Activated CD8-positive, alpha-beta memory T cell treated with anti-CD3 and anti-CD28 coated beads, Interleukin-2, amount 10 ng/mL, durations not matched to agents 7 days and 5 days (primary cell): Measurements from ENCODE around the gene SLC16A7. TPM values are rescaled to one million over a fixed set of nuclear protein-coding genes. Genes with fewer than 3 reads are reported as not detected.
"Not testable (repeated sequence)": the region's sequence is repeated elsewhere in the genome, so short reads cannot be mapped to it uniquely, and the experiment has no call there.

Experiments
- ATAC-seq: fragments of 150-1000 bp; cut with Tn5 transposase; one replicate; pipeline ENCODE4 v1.10.0; 2021; ENCODE audit warnings: moderate library complexity
- CTCF ChIA-PET: fragments of 350-600 bp; sonication (Branson Sonifier 250); formaldehyde crosslinking; loops from one replicate; lab custom pipeline; 2021; ENCODE audit warnings: antibody characterized with exemption; lab: Charles Lee
- DNase-seq: peaks from one replicate; pipeline ENCODE4 v3.0.0-alpha.2; 2020
- H3K27ac Mint-ChIP-seq: one replicate; pipeline ENCODE4 v1.8.0; 2021; ENCODE audit warnings: mild to moderate bottlenecking, mixed read lengths
- H3K27me3 Mint-ChIP-seq: one replicate; pipeline ENCODE4 v1.8.0; 2021; ENCODE audit warnings: mixed read lengths
- H3K36me3 Mint-ChIP-seq: one replicate; pipeline ENCODE4 v1.8.0; 2021; ENCODE audit warnings: mild to moderate bottlenecking, mixed read lengths
- H3K4me1 Mint-ChIP-seq: one replicate; pipeline ENCODE4 v1.8.0; 2021; ENCODE audit warnings: mixed read lengths
- H3K4me3 Mint-ChIP-seq: one replicate; pipeline ENCODE4 v1.8.0; 2021; ENCODE audit warnings: mild to moderate bottlenecking, moderate library complexity, mixed read lengths
- H3K9me3 Mint-ChIP-seq: one replicate; pipeline ENCODE4 v1.8.0; 2022; ENCODE audit warnings: low read depth, mixed read lengths
- total RNA-seq, 2 experiments: library from RNA; stranded (reverse); gene quantifications; one replicate each; pipeline ENCODE4 v1.2.3, GENCODE V29; 2021

SLC16A7 gene
- total RNA-seq, 2 experiments from 2014 or later: 14.5 to 18.3 TPM

DNA sequence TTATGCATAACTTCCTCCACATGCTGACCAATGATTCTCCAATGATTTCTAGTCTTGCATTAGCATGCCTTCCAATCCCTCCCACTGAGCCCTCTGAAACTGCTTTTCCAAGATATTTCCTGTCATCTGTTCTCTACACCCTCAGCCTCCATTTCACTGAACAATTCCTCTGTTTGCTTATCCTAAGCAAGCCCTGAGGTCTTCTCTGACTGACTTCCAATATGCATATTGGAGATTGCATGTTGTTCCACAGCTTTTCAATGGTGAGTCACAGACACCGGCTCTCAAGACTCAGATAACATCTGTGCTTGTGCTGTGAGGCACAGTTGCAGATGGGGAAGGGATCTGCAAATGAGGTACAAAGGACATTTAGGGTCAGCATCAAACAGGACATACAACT is 141.0 kb downstream of the SLC16A7 start:
- H3K36me3 Mint-ChIP-seq: peaks cover 3% of the 10 kb centered on the region
- no peaks in the 10 kb centered on the region for H3K9me3 Mint-ChIP-seq
- no peak for DNase-seq
- H3K27me3 Mint-ChIP-seq: no peaks in the 10 kb centered on the region
- no peak overlapping the region for H3K27ac Mint-ChIP-seq
- CTCF ChIA-PET: no interaction called here
- no peak for ATAC-seq
- no peaks in the 10 kb centered on the region for H3K4me1 Mint-ChIP-seq
- no peak overlapping the region for H3K4me3 Mint-ChIP-seq

DNA sequence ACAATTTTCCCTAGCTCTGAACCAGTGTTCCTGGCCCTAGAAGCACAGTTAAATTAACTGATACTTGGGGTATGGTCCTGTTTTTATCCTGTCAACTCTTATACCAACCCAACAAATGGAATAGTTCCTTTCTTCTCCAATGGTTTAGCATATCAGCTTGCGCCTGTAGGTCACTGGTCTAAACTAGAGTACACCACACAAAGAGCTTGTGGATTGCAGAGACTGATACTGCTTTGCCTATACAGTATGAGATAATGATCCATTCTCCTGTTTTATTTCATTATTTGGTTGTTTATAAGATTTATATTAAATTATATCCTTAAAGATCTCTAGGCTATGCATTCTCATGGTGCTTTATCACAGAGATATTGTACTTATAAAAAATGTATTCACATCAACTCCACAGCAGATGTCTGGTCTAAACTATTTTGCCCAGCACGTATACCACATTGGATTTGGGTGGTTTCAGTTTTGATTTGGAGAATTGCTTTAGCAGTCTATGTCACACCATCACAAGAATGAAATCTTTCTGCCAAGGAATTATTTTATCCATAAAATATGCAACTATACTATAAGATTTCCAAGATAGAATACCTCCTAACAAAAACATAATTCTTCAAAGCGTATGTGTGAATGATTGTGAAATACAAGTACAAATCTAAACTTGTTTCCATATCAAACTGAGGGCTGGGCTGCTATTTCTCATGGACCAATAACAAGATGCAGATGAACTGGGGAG is 142.1 kb downstream of the SLC16A7 start:
- CTCF ChIA-PET: no interaction called here
- Mint-ChIP-seq H3K4me3 (no peak overlapping the region), H3K9me3 (no peaks in the 10 kb centered on the region), H3K27ac (no peak overlapping the region), H3K36me3 (peaks cover 3% of the 10 kb centered on the region), H3K4me1 (no peaks in the 10 kb centered on the region), H3K27me3 (no peaks in the 10 kb centered on the region)
- ATAC-seq (peak; percentile 42), DNase-seq (no peak)

- Mint-ChIP-seq H3K9me3 (peaks cover 3% of the 10 kb centered on the region), H3K27me3 (no peaks in the 10 kb centered on the region), H3K27ac (no peak overlapping the region), H3K4me3 (no peak overlapping the region), H3K36me3 (peaks cover 4% of the 10 kb centered on the region), H3K4me1 (no peaks in the 10 kb centered on the region)
- CTCF ChIA-PET: no interaction called here
- ATAC-seq (no peak), DNase-seq (no peak)
Observed at GRCh38 chr12:59742841-59743240, 147.0 kb downstream of the SLC16A7 start.

- CTCF ChIA-PET: no interaction called here
- no peaks in the 10 kb centered on the region for H3K27me3 Mint-ChIP-seq
- DNase-seq (no peak), ATAC-seq (no peak)
- no peak overlapping the region for H3K4me3 Mint-ChIP-seq
- H3K27ac Mint-ChIP-seq: no peak overlapping the region
- H3K4me1 Mint-ChIP-seq: no peaks in the 10 kb centered on the region
- peaks cover 6% of the 10 kb centered on the region for H3K36me3 Mint-ChIP-seq
- H3K9me3 Mint-ChIP-seq: peaks cover 4% of the 10 kb centered on the region
Observed at GRCh38 chr12:59744564-59744963, 148.7 kb downstream of the SLC16A7 start.

GRCh38 chr12:59751091-59751490 is 155.3 kb downstream of the SLC16A7 start:
- ATAC-seq, CTCF ChIA-PET, H3K27ac Mint-ChIP-seq, H3K4me1 Mint-ChIP-seq, H3K4me3 Mint-ChIP-seq, DNase-seq, H3K27me3 Mint-ChIP-seq, H3K9me3 Mint-ChIP-seq, H3K36me3 Mint-ChIP-seq: not testable (repeated sequence)

GRCh38 chr12:59761542-59761941 is 165.7 kb downstream of the SLC16A7 start:
- Mint-ChIP-seq H3K27me3 (no peaks in the 10 kb centered on the region), H3K9me3 (no peaks in the 10 kb centered on the region), H3K27ac (no peak overlapping the region), H3K4me3 (no peak overlapping the region), H3K4me1 (peaks cover 2% of the 10 kb centered on the region), H3K36me3 (peaks cover 4% of the 10 kb centered on the region)
- DNase-seq: no peak
- no peak for ATAC-seq
- CTCF ChIA-PET: no interaction called here

DNA sequence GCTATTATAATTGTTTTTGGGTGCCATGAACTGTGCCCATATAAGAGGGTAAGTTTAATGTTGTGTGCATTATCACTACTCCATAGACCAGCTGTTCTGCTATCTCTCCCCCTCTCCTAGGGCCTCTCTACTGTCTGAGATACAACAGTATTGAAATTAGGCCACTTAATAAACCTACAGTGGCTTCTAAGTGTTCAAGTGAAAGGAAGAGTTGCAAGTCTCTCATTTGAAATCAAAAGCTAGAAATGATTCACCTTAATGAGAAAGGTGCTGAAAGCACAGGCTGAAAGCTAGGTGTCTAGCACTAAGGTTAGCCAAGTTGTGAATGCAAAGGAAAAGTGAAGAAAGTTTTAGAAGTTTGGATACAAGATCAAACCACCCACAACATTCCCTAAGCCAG is 168.0 kb downstream of the SLC16A7 start:
- no peak for ATAC-seq
- peaks cover 11% of the 10 kb centered on the region for H3K36me3 Mint-ChIP-seq
- no peaks in the 10 kb centered on the region for H3K27me3 Mint-ChIP-seq
- H3K4me3 Mint-ChIP-seq: no peak overlapping the region
- H3K9me3 Mint-ChIP-seq: no peaks in the 10 kb centered on the region
- no peak overlapping the region for H3K27ac Mint-ChIP-seq
- CTCF ChIA-PET: no interaction called here
- DNase-seq: no peak
- peaks cover 2% of the 10 kb centered on the region for H3K4me1 Mint-ChIP-seq

DNA sequence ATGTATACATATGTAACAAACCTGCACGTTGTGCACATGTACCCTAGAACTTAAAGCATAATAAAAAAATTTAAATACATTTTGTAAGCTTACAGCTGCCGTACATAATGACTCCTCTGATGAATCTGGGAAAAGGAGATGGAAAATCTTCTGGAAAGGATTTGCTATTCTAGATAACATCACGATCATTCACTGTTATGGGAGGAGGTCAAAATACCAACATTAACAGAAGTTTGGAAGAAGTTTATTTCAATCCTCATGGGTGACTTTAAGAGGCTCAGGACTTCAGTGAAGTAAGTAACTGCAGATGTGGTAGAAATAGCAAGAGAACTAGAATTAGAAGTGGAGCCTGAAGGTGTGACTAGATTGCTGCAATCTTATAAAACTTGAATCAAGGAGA is 172.2 kb downstream of the SLC16A7 start:
- no peaks in the 10 kb centered on the region for H3K9me3 Mint-ChIP-seq
- CTCF ChIA-PET: no interaction called here
- peaks cover 11% of the 10 kb centered on the region for H3K36me3 Mint-ChIP-seq
- H3K27me3 Mint-ChIP-seq: no peaks in the 10 kb centered on the region
- H3K4me3 Mint-ChIP-seq: no peak overlapping the region
- DNase-seq (no peak), ATAC-seq (no peak)
- H3K27ac Mint-ChIP-seq: no peak overlapping the region
- H3K4me1 Mint-ChIP-seq: peaks cover 2% of the 10 kb centered on the region

- H3K9me3 Mint-ChIP-seq: no peaks in the 10 kb centered on the region
- no peaks in the 10 kb centered on the region for H3K27me3 Mint-ChIP-seq
- DNase-seq: no peak
- no peak overlapping the region for H3K27ac Mint-ChIP-seq
- peaks cover 6% of the 10 kb centered on the region for H3K36me3 Mint-ChIP-seq
- CTCF ChIA-PET: no interaction called here
- ATAC-seq: no peak
- H3K4me3 Mint-ChIP-seq: no peak overlapping the region
- no peaks in the 10 kb centered on the region for H3K4me1 Mint-ChIP-seq
Observed at GRCh38 chr12:59780605-59781135, 184.8 kb downstream of the SLC16A7 start.

GRCh38 chr12:59787610-59788009 is 191.8 kb downstream of the SLC16A7 start:
- H3K27me3 Mint-ChIP-seq: no peaks in the 10 kb centered on the region
- no peaks in the 10 kb centered on the region for H3K4me1 Mint-ChIP-seq
- peaks cover 4% of the 10 kb centered on the region for H3K9me3 Mint-ChIP-seq
- H3K27ac Mint-ChIP-seq: no peak overlapping the region
- CTCF ChIA-PET: no interaction called here
- DNase-seq (no peak), ATAC-seq (no peak)
- H3K4me3 Mint-ChIP-seq: no peak overlapping the region
- H3K36me3 Mint-ChIP-seq: peaks cover 7% of the 10 kb centered on the region

DNA sequence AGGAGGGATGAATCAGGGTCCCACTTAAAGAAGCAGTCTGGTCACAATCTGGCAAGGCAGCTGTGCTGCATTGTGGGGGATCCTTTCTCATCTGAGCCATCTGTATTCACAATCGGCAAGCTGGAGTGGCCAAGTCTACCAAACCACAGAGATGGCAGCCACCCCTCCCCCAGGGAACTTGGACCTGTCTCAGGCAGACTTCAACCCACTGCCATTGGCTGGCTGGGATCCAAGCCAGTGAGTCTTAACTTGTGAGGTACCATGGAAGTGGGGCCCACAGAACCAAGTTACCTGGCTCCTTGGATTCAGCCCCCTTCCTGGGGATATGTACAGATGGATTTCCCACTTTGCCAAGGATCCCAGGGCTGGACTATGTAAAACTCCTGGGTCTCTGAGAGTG is 196.8 kb downstream of the SLC16A7 start:
- H3K27me3 Mint-ChIP-seq: no peaks in the 10 kb centered on the region
- H3K36me3 Mint-ChIP-seq: peaks cover 16% of the 10 kb centered on the region
- H3K27ac Mint-ChIP-seq: no peak overlapping the region
- H3K4me1 Mint-ChIP-seq: no peaks in the 10 kb centered on the region
- DNase-seq (no peak), ATAC-seq (no peak)
- peaks cover 12% of the 10 kb centered on the region for H3K9me3 Mint-ChIP-seq
- CTCF ChIA-PET: no interaction called here
- no peak overlapping the region for H3K4me3 Mint-ChIP-seq

GRCh38 chr12:59803735-59804134 is 207.9 kb downstream of the SLC16A7 start:
- Mint-ChIP-seq H3K4me1 (no peaks in the 10 kb centered on the region), H3K4me3 (no peak overlapping the region), H3K27ac (no peak overlapping the region), H3K9me3 (no peaks in the 10 kb centered on the region), H3K27me3 (no peaks in the 10 kb centered on the region), H3K36me3 (no peaks in the 10 kb centered on the region)
- ATAC-seq (no peak), DNase-seq (no peak)
- CTCF ChIA-PET: no interaction called here

DNA sequence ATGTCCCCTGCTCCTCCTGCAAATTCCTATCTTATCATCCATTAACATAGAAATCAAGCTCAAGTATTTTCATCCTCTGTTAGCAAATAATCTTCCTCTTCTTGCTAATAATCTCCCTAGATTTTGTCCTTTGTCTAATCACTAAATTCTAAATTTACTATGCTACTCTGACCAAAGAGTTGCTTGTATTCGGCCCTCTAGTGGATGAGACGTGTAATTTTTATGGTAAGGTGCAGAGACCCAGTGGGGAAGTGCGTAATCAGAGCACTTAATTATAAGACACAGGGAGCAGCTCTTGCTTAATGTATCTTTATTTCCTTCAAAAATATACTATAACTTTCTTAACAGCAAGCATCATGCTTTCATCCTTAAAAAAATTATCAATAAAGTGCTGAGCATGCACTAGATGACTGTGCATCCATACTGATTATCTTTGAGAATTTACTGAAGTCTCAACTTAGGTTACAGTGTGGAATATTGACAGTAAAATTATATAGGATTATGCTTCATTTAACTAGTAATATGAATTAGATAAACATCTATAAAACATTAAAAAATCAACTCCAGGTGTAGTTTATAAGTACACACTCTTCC is 212.6 kb downstream of the SLC16A7 start:
- CTCF ChIA-PET: interaction anchor here (1.1 to 1.6 kb wide), 2 partner anchors 24 to 27 kb away, joined by 4 to 5 read pairs; no protein-coding TSS in a partner anchor
- H3K27me3 Mint-ChIP-seq: no peaks in the 10 kb centered on the region
- DNase-seq: no peak

GRCh38 chr12:59811991-59812390 is 216.2 kb downstream of the SLC16A7 start:
- Mint-ChIP-seq H3K9me3 (peaks cover 1% of the 10 kb centered on the region), H3K36me3 (no peaks in the 10 kb centered on the region), H3K4me1 (no peaks in the 10 kb centered on the region), H3K27ac (no peak overlapping the region), H3K4me3 (no peak overlapping the region), H3K27me3 (no peaks in the 10 kb centered on the region)
- CTCF ChIA-PET: no interaction called here
- DNase-seq (no peak), ATAC-seq (no peak)

More for the DNA sequence above, 212.6 kb downstream of the SLC16A7 start:
- Mint-ChIP-seq H3K27ac (no peak overlapping the region), H3K36me3 (no peaks in the 10 kb centered on the region), H3K4me1 (no peaks in the 10 kb centered on the region), H3K4me3 (no peak overlapping the region), H3K9me3 (no peaks in the 10 kb centered on the region)
- no peak for ATAC-seq
